Umbilical cord (tissue), 2 donors: Measurements from ENCODE around the gene SLC1A4. TPM values are rescaled to one million over a fixed set of nuclear protein-coding genes. Genes with fewer than 3 reads are reported as not detected.
"Not testable (repeated sequence)": the region's sequence is repeated elsewhere in the genome, so short reads cannot be mapped to it uniquely, and the experiment has no call there.

ENCODE experiments used
- DNase-seq: peaks from one replicate; pipeline ENCODE4 v3.0.0-alpha.2; 2015; ENCODE audit warnings: low spot score
- total RNA-seq: library from RNA; depleted of rRNA; stranded (reverse); fragments of >200 nt; gene quantifications from one replicate; pipeline ENCODE4 v1.2.3, GENCODE V29; 2014; ENCODE audit warnings: low replicate concordance; ENCODE audit not compliant: insufficient read depth

The SLC1A4 gene
- total RNA-seq, 1 donor from 2014 or later, result 16.1 TPM

DNA sequence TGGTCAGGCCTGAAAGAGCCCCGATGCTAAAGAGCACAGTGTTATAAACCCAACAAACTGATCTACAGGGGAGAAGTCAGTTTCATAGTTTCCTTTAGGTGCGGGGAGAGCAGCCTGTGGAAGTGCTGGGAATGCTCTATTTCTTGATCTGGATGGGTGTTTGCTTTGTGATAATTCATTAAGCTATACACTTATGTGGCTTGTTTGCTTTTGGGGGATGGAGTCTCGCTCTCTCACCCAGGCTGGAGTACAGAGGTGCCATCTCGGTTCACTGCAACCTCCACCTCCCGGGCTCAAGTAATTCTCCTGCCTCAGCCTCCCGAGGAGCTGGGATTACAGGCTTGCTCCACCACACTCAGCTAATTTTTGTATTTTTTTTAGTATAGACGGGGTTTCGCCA lies 37.0 kb downstream of the SLC1A4 start:
- no peak for DNase-seq

DNA sequence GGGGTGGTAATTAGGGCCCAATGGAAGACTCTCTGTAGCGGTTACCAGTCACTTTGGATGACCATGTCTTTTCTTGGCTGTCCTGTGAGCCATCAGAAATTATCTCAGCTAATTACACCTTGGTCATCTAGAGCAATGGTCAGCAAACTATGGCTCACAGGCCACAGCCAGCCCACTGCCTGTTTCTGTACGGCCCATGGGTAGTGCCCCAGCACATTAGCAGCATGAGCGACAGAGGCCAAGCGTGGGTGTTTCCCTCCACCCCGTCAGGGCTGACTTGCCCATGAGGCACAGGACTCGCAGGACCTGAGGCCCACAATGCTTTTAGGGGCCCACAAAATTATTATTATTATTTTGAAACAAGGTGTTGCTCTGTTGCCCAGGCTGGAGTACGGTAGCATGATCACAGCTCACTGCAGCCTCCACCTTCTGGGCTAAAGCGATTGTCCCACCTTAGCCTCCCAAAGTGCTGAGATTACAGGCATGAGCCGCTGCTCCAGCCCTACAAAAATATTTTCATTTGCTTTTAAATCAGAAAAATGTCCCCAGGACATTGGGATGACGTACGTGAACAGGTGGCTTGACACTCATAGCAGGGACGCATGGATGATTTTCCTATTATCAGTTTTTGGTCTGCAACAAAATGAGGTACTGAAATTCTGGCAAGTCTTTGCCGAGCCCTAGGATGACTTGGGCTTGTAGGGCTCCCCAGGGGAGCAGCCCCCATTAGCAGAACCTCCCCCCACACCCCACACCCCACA lies 37.7 kb downstream of the SLC1A4 start:
- DNase-seq, result no peak

DNA sequence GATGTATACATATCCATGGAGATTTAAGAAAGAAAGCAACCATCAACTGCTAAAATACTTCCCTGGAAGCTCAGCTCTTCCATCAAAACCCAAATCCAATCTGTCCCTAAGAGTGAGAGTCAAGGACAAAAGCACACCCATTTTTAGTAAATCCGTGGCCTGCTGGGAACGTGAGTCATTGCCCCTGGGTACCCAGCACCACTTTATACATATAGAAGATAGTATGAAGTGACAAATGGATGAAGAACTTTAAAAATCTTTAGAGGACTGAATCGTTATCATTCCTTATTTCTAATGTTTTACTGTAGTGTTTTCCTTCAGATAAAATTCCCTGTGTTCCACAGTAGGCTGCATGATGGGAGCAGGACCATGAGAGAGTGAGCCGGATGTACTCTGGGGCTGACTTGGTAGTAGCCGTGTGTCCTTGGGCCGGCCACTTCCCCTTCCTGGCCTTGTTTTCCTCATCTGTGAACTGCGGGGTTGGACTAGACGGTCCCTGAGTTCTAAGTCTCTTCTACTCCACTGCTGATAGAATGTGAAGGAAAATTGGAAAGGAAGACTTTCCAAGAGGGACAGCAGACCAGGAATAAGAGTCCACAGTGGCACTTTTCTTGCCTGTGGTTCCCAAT lies 38.5 kb downstream of the SLC1A4 start:
- no peak for DNase-seq

DNA sequence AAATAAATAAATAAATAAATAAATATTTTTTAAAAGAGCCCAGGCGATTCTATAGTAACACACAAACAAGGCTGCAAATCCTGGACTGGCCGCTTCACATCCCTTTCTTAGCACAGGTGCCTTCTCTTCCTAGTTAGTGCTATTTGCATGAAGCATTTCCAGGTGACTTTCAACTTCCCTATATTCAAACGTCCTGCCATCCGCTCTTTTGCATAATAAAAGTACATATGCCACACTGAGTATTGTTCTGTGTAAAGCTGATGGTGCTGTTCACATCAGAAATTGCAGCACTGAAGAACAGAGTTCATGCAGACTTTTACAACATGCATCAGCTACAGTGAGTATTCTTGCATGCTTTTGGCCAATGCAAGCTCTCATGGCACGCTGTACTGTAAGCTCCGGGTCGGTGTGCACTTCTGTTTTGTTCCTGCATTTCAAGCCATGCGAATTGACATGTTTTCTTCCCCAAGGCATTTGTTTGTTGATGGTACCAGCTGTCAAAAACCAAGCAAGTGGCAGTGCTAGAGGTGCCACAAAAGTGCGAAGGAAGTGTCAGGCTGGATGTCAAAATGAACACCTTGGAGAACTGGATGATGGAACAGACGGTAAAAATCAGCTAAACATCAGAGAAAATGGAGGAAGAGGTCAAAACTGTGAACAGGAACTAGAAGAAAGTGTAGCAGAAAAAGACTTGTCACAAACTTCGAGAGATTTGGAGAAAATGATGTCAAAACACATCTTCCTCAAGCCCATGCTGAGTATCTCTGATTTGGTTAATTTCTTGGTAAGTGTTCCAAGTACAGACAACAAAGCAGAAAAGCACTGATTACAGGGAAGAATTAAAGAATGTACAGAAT lies 41.5 kb downstream of the SLC1A4 start:
- DNase-seq, result no peak

DNA sequence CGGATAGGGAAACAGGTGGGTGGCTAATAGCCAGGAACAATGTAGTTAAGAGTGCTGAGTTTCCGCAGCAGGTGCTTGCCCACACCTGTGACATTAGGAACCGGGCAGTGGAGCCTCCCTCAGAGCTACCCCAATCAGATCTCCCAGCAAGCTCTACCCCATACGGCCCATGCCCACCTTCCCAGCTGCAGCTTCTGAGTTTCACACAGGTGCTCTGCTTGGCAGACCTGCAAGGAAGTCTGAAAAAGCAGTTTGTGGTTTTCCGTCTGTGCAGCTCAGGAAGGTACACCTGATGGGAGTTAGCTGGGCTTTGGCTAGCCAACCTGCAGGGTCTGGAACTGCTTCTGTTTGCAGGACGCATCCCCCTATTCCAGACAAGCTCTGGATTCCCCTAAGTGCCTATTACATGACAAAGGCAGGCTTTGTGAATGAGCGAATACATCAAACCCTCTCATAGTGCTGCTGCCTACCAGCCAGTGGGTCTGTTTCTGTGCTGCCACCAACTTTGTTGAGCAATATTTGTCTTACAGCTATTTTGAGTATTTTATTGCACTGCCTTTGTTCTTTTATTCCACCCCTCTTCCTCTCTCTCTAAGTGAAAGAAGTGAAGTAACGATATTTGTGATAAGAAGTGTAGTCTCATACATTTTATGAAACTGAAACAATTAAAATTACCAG lies 42.3 kb downstream of the SLC1A4 start:
- no peak for DNase-seq

DNA sequence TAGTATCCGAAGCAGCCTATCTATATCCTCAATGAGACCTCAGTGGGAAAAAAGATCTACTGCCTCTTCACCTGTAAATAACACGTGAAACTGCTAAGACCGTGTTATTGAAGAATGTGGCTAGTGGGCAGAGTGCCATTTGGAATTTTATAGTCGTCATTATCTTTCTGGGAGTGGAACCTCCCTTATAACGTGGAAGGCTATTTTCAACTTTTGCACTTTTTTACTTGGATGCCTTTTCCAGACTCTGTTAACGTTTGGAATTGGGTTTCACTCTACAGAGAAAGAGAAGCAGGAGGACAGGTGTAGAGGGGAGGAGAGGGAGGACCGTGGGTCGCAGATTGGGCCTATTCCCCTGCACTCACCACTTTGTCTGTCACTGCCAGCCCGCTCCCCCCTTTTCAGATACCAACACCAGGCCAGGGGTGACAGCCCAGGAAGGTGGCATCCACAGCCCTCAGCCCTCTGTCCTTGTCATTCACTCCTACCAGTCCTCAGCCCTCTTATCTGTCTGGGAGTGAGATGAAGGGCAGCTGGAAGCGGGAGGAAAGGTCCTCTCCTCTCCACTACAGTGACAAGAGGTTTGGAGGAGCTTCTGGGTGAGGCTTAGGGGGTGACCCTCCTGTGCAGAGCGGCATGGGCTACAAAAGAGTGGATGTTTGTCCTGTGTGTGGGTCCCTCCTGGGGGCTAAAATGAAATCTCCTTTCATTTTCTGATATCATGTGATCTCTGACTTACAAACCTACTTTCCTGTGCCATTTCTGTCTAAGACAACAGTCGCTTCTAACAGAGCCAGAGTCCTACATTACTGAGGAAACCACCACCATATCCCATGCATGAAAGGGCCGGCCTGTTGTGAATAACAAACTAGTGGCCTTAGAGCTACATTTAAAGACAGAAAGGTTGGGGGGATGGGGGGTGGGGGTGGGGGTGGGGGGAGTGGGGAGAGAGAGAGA lies 43.1 kb downstream of the SLC1A4 start:
- DNase-seq, result no peak

DNA sequence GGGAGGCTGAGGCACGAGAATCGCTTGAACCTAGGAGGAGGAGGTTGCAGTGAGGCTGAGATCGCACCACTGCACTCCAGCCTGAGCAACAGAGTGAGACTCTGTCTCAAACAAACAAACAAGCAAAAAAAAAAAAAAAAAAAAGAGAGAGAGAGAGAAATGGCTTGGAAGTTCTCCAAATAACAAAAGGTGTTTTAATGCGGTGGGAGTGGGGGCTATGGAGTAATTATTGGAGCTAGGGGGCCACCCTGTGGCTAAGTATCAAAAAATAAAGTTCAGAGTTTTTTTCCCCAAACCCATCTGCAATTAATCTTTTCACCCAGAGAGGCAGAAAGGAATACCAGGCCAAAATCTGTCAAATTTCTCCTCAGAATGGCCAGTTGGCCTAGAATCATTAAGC lies 44.0 kb downstream of the SLC1A4 start:
- DNase-seq, result no peak

DNA sequence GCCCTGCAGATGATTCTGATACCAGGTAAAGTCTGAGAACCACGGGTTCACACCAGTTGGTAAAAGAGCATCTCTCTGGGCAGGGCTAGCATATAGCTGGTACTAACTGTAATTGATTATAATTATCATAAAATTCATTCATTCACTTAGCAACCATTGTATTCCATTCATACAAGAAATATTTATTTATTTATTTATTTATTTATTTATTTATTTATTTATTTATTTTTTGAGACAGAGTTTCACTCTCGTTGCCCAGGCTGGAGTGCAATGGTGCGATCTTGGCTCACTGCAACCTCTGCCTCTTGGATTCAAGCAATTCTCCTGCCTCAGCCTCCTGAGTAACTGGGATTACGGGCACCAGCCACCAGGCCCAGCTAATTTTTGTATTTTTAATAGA lies 44.5 kb downstream of the SLC1A4 start:
- not testable (repeated sequence) for DNase-seq

DNA sequence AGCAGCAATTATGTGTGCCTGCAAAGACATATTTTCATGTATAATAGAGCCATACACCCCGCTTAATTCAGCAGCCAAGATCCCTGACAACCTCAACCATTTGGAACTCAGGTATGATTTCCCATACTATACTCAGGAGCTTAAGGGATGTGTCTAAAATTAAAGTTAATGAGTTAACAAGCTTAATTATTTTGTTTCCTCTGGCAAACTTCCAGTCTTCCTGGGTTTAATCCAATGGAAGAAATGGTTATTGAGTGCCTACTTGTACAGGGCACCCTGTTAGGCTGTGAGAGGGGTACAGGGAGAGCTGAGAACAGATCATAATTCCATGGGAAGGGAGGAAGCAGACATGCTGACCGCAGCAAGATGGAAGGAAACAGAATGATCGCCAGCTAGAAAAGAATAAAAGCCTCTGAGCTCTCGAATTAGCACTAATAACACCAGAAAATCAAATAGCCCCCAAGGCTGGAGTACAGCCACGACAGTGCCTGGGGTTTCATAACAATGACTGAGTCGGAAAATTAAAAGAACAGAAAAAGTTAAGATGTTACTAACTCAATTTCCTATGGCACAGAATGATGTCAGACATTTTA lies 46.2 kb downstream of the SLC1A4 start:
- DNase-seq, result no peak

DNA sequence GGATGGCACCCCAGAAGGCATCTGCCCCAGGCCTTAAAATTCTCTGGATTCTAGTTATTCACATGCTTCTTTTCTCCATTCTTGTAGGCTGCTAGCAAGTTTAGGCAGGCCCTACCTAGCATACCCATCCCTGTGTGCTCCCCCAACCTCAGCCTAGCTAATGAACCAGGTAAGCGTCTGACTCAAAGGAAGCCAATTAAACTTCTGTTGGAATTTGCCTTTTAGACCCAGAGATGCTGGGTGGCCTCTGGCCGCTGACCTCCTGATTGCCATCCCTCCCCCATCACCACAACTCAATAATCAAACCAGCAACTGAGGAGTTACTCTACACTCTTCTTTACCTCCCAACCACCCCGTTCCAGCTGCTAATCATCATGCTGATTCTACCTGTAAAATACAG lies 48.0 kb downstream of the SLC1A4 start:
- no peak for DNase-seq

DNA sequence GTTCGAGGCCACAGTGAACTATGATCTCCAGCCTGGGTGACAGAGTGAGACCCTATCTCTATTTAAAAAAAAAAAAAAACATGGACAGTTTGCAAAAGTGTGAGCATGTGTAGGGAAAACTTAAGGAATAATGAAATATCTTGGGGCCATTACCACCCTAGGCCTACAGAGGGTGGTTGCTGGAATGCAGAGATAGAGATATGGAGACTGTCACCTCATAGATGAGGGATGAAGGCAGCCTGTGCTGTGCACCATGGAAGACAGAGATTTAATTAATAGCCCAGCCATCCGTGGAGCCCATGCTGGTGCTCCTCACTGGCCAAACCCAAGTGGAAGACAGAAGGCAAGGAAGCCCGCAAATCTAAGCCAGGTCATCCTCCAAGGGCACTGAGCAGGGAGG lies 50.4 kb downstream of the SLC1A4 start:
- no peak for DNase-seq

DNA sequence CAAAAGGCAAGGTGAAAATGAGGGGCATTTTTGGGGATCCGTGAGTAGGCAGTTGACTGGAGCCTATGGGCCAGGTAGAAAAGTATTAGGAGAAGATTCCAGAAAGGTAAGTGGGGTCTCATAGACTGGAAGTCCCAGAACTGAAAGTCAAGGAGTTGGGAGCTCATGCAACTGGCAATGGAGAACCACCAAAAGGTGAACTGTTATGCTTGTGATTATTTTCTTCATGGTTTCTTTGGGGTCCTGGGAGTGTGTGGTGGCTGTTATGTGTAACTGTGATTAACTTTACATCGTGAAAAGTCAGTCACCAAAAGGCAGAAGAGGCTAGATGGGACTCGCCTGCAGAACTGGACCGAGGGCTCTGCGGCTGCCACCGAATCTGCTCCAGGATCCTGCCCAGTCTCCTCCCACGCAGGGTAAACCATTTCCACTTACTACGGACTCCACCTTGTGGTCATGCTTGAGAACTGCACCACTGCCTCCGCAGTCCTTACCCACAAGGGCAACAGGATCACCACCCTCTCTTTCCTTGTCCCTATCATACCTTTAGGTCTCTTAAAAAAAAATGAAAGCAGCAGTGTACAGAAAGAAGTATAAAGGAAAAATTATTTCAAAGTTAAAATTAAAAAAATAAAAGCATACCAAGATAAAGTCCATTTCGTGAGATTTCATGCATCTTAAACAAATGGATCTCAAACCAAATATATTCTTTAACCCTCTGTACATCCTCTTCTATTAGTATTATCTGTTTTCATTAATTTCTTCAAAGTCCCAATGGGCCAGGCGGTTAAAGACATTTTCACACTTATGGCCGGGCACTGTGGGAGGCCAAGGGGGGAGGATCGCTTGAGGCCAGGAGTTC lies 51.4 kb downstream of the SLC1A4 start:
- DNase-seq, result peak; percentile 86

DNA sequence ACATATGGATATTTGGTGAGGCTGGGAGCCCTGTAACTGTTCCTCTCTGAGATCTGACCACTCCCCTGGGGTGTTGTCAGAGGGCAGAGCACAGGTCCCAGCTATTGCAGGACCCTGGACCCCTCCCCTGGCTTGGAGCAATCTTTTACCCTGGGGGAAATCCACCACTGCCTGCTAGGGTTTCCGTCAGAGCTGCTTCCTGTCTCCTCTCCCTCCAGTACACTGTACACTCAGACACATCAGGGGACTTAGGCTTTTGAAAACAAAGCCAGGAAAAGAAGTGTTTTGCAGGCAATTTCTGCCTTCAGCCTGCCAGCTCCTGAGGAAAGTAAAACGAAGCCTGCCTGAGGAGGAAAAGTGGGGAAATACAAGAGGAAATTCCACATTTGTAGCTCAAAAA lies 53.8 kb downstream of the SLC1A4 start:
- no peak for DNase-seq

DNA sequence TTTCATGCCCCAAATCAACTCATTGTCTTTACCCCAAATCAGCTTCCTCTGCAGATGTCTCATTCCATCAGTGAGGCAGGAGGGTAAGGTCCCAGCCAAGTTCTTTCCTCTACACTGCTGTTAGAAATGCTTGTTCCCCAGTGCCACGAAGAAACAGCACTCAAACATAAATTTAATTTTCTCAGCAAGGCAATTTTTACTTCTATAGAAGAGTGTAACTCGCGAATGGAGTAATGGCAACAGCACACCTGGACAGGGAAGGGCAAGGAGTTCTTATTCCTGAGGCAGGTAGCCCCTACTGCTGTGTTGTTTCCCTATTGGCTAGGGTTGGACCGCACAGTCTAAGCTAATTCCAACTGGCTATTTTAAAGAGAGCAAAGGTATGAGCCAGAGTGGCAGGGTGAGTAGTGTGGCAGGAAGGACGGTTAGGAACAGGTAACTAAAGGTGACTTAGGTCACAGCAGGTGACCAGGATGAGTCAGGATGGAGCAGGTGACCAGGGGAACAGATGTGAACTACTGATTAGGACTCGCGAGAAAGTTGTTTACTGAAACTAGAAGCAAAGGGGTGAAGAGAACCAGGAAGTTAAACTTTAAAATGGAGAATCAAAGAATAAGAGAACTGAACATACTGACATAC lies 55.0 kb downstream of the SLC1A4 start:
- no peak for DNase-seq

DNA sequence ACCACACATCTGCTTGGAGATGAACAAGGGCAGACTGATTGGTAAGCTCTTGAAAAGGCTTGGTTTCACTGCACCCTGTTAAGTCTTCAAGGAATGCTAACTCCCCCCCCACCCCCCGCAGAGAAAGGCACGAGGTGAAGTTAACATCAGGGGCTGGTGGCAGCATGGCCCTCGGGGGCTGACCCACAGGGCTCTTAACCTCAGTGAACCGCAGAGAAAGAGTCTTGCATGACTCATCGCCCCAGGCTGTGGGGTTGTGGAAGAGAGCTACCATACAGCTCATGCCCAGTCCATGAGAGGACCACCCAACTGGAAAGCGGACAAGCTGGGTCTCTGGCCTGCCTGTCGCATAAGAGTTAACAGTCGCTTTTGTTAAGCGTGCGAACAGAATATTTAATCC lies 56.5 kb downstream of the SLC1A4 start:
- DNase-seq, result no peak

DNA sequence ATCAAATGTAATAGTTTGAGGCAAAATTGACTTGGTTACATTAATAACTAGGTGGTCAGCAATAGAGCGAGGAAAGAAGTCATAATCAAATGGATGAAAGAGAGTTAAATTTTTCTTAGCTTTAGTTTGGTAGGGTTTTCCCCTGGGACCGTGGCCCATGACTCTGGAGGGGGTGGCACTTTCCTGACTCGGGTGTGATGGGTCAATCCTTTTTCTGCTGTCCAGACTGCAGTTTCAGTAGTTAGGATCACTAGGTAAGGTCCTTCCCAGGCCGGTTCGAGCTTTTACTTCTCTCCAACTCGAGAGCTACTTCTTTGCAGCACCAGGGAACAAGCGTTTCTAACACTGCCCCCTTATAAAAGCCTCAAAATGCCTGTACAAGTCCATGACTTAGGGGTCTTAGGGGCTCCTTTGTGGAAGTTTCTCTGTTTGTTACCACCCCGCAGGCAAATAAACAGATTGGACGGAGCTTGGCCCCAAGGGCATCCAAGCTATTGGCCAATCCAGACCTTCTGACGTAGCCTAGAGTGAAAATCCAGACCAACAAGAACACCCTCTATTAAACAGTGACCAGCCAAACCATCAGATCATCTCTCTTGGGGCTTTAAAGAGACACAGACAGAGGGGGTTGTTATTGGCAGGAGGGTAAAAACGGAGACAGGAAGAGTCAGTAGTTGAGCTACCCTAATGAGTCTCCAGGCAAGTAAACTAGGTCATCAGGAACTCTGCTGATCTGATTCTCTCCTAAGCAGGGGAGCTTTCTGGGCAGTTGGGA lies 57.6 kb downstream of the SLC1A4 start:
- no peak for DNase-seq

DNA sequence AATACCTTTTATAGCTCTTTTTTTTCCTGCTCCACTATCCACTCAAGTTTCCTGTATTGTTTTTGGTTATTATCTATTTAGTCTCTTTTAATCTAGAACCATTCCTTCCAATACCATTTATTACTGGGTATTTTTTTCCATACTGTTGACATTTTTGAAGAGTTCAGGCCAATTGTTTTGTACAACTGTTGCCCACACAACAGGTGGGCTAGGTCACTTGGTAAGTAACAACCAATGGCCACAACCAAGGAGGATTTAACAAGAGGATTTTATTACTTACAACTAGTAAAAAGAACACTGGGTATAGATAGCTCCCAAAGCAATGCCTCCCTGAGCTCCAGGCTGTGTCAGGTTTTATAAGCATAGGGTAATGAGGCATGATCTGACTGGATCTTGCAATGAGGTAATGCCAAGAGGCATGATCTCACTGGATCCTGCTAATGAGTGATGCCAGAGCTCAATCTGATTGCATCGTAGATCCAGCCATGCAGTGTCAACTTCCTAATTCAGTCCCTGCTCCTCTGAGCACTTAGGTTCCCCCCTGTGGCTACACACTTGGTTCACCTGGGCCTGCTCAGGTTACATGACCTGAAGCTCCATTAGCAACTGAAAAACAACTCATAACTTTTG lies 59.9 kb downstream of the SLC1A4 start:
- no peak for DNase-seq

DNA sequence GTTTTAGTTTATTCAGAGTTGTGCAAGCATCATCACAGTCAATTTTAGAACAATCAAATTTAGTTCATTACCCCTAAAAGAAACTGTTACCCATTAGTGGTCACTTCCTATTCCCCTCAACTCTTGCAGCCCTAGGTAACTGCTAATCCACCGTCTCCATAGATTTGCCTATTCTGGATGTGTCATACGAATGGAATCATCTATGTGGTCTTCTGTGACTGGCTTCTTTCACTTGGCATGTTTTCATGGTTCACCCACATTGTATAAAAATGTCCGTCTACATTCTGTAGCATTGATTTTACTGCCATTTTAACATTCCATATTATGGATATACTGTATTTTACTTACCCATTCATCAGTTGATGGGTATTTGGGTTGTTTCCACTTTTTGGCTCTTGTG lies 61.7 kb downstream of the SLC1A4 start:
- no peak for DNase-seq
